GM19240 (cell line): ENCODE measurements around the gene MMP21.

ENCODE experiments used
- DNase-seq: peaks from one replicate; pipeline ENCODE4 v3.0.0; 2011; ENCODE audit warnings: low spot score; ENCODE audit not compliant: insufficient read length

MMP21 gene

GRCh38 chr10:125775491-125776106 lies at the start of gene MMP21:
Gene MMP21 (minus strand): TSS chr10:125775821. CDS start chr10:125775821, 0 bp downstream.
- no peak for DNase-seq

- no peak for DNase-seq
Measured at GRCh38 chr10:125824736-125825135, 49.1 kb upstream of the MMP21 start.

GRCh38 chr10:125823663-125824251 lies 48.1 kb upstream of the MMP21 start:
- no peak for DNase-seq

GRCh38 chr10:125822878-125823662 lies 47.4 kb upstream of the MMP21 start, which contains the start of the genes BCCIP and UROS:
Gene BCCIP (plus strand): TSS chr10:125823546. CDS start chr10:125823558, 12 bp downstream.
Gene UROS (minus strand): TSS chr10:125823258. CDS start chr10:125816499, 6,759 bp downstream.
- DNase-seq: peak; percentile 66

GRCh38 chr10:125820701-125821100 lies 45.1 kb upstream of the MMP21 start:
- no peak for DNase-seq

- DNase-seq: no peak
Measured at GRCh38 chr10:125817337-125817946, 41.8 kb upstream of the MMP21 start.

GRCh38 chr10:125816548-125816947 lies 40.9 kb upstream of the MMP21 start:
- DNase-seq: no peak

- DNase-seq: no peak
Measured at GRCh38 chr10:125815764-125816163, 40.1 kb upstream of the MMP21 start.

GRCh38 chr10:125812128-125812750 lies 36.6 kb upstream of the MMP21 start:
- no peak for DNase-seq

- DNase-seq: no peak
Measured at GRCh38 chr10:125811251-125811650, 35.6 kb upstream of the MMP21 start.

GRCh38 chr10:125808047-125808446 lies 32.4 kb upstream of the MMP21 start:
- no peak for DNase-seq

GRCh38 chr10:125802739-125803138 lies 27.1 kb upstream of the MMP21 start:
- no peak for DNase-seq

GRCh38 chr10:125802131-125802530 lies 26.5 kb upstream of the MMP21 start:
- DNase-seq: no peak

GRCh38 chr10:125801574-125801973 lies 26.0 kb upstream of the MMP21 start:
- no peak for DNase-seq

- no peak for DNase-seq
Measured at GRCh38 chr10:125799451-125800182, 24.0 kb upstream of the MMP21 start.

GRCh38 chr10:125797994-125798662 lies 22.5 kb upstream of the MMP21 start:
- no peak for DNase-seq

- no peak for DNase-seq
Measured at GRCh38 chr10:125797424-125797823, 21.8 kb upstream of the MMP21 start.

- DNase-seq: no peak
Measured at GRCh38 chr10:125795637-125796190, 20.1 kb upstream of the MMP21 start.

GRCh38 chr10:125795128-125795527 lies 19.5 kb upstream of the MMP21 start:
- no peak for DNase-seq
